B cell (primary cell): Measurements from ENCODE around the gene ZBTB17. TPM values are rescaled to one million over a fixed set of nuclear protein-coding genes. Genes with fewer than 3 reads are reported as not detected.

Source experiments
- ATAC-seq: fragments of 200-7000 bp; cut with Tn5 transposase; one replicate; pipeline ENCODE4 v1.10.0; 2021; ENCODE audit warnings: low read depth, mild to moderate bottlenecking, moderate number of reproducible peaks, moderate library complexity
- CTCF ChIA-PET: fragments of 350-600 bp; sonication (Branson Sonifier 250); formaldehyde crosslinking; loops from one replicate; lab custom pipeline; 2021; ENCODE audit warnings: antibody characterized with exemption, inconsistent platforms; lab: Charles Lee
- POLR2A ChIA-PET: fragments of 350-600 bp; sonication (Branson Sonifier 250); formaldehyde crosslinking; loops from one replicate; lab custom pipeline; 2021; ENCODE audit warnings: antibody characterized with exemption; lab: Charles Lee
- DNase-seq: peaks from one replicate; pipeline ENCODE4 v3.0.0; 2013
- H2AFZ ChIP-seq: 2 replicates; pipeline ENCODE4 v1.6.1; 2012; ENCODE audit warnings: mild to moderate bottlenecking, low read depth, low read length; ENCODE audit not compliant: insufficient read depth, poor library complexity, severe bottlenecking
- H3K27ac ChIP-seq, 2 donors: 1 replicate in 1 of 2; 2 replicates in 1 of 2; pipeline ENCODE4 v1.5.1; 2012 to 2013; ENCODE audit warnings: low read length in 2 of 2, mild to moderate bottlenecking in 2 of 2, moderate library complexity in 1 of 2
- H3K27me3 ChIP-seq, 4 experiments: fragments of 200-600 bp in 1 of 4; sonication (generic) in 1 of 4; replicated peaks in 1 of 4; 1 replicate in 2 of 4; 2 replicates in 2 of 4; pipeline versions ENCODE4 v1.6.1 to v1.7.0; 2013 to 2016; ENCODE audit warnings: low read length in 3 of 4, mild to moderate bottlenecking in 2 of 4, mixed read lengths in 1 of 4, moderate library complexity in 1 of 4; ENCODE audit not compliant: insufficient read depth in 4 of 4, control insufficient read depth in 3 of 4; ENCODE audit errors: control extremely low read depth in 1 of 4
- H3K36me3 ChIP-seq, 2 experiments: replicated peaks in 1 of 2; 1 replicate in 1 of 2; 2 replicates in 1 of 2; pipeline versions ENCODE4 v1.6.1 to v1.7.1; 2013; ENCODE audit warnings: low read length in 1 of 2; ENCODE audit not compliant: insufficient read depth in 2 of 2, control insufficient read depth in 1 of 2; ENCODE audit errors: control extremely low read depth in 1 of 2, extremely low read depth in 1 of 2
- H3K4me1 ChIP-seq, 2 donors: fragments of 200-600 bp in 1 of 2; sonication (generic) in 1 of 2; 1 replicate in 1 of 2; 2 replicates in 1 of 2; pipeline versions ENCODE4 v1.5.1 to v1.6.1; 2013 to 2017; ENCODE audit warnings: low read length in 2 of 2; ENCODE audit not compliant: control insufficient read depth in 2 of 2, insufficient read depth in 2 of 2
- H3K4me2 ChIP-seq: replicated peaks from 2 replicates; pipeline ENCODE3; 2012; ENCODE audit warnings: mild to moderate bottlenecking, low read depth, low read length; ENCODE audit not compliant: poor library complexity, severe bottlenecking
- H3K4me3 ChIP-seq, 5 experiments: fragments of 200-600 bp in 1 of 5; sonication (generic) in 1 of 5; 1 replicate in 3 of 5; 2 replicates in 2 of 5; pipeline versions ENCODE4 v1.5.1 to v1.7.0; 2011 to 2016; ENCODE audit warnings: low read length in 4 of 5, mild to moderate bottlenecking in 4 of 5, low read depth in 2 of 5, control low read depth in 1 of 5, moderate library complexity in 1 of 5; ENCODE audit not compliant: insufficient read depth in 1 of 5; ENCODE audit errors: control extremely low read depth in 1 of 5, extremely low read depth in 1 of 5
- H3K79me2 ChIP-seq: fragments of 200-600 bp; sonication (generic); one replicate; pipeline ENCODE4 v1.6.0; 2016; ENCODE audit warnings: low read length; ENCODE audit not compliant: control insufficient read depth, insufficient read depth
- H3K9ac ChIP-seq: fragments of 200-600 bp; sonication (generic); 2 replicates; pipeline ENCODE4 v1.6.1; 2017; ENCODE audit warnings: mild to moderate bottlenecking, low read length, moderate library complexity
- H3K9me3 ChIP-seq, 3 donors: one replicate each; pipeline versions ENCODE4 v1.6.1 to v1.7.1; 2013; ENCODE audit warnings: low read length in 2 of 3; ENCODE audit not compliant: control insufficient read depth in 2 of 3, insufficient read depth in 1 of 3; ENCODE audit errors: control extremely low read depth in 1 of 3
- H4K20me1 ChIP-seq: 2 replicates; pipeline ENCODE4 v1.6.0; 2012; ENCODE audit warnings: mild to moderate bottlenecking, low read length; ENCODE audit not compliant: insufficient read depth, control insufficient read depth, poor library complexity, severe bottlenecking
- H3K27ac Mint-ChIP-seq: one replicate; pipeline ENCODE4 v1.8.0; 2021; ENCODE audit warnings: mixed read lengths
- H3K27me3 Mint-ChIP-seq: one replicate; pipeline ENCODE4 v1.8.0; 2021; ENCODE audit warnings: mixed read lengths
- H3K4me1 Mint-ChIP-seq: one replicate; pipeline ENCODE4 v1.8.0; 2021; ENCODE audit warnings: mixed read lengths
- H3K4me3 Mint-ChIP-seq: one replicate; pipeline ENCODE4 v1.8.0; 2021; ENCODE audit warnings: mixed read lengths
- H3K9me3 Mint-ChIP-seq: one replicate; pipeline ENCODE4 v1.8.0; 2022; ENCODE audit warnings: mixed read lengths; ENCODE audit not compliant: insufficient read depth
- CTCF ChIP-seq: fragments of 200-600 bp; IDR thresholded peaks from one replicate; pipeline ENCODE4 v1.8.0; 2022; ENCODE audit warnings: antibody characterized with exemption, mild to moderate bottlenecking
- EZH2 ChIP-seq: IDR thresholded peaks from 2 replicates; pipeline ENCODE4 v1.6.1; 2012; ENCODE audit warnings: borderline replicate concordance, low read depth, mild to moderate bottlenecking, moderate library complexity, low read length; ENCODE audit not compliant: insufficient read depth, poor library complexity, severe bottlenecking
- WGBS: methylation state at CpG from one replicate; pipeline ENCODE4 v1.1.5; 2013; ENCODE audit warnings: missing lambda C conversion rate; ENCODE audit not compliant: insufficient coverage; 5-methylcytosine and 5-hydroxymethylcytosine counted together
- intact Hi-C: fragments of 100-400 bp; cut with micrococcal nuclease; formaldehyde crosslinking; loops from one replicate; pipeline ENCODE4 v1.10.0; 2022
- polyA plus RNA-seq: library from polyadenylated mRNA; depleted of rRNA; stranded (reverse); fragments of >200 nt; gene quantifications from 2 replicates; pipeline ENCODE4 v1.2.3, GENCODE V29; 2012
- total RNA-seq, 2 donors: library from RNA; stranded (reverse); fragments of 120-200 nt in 1 of 2; gene quantifications; 1 replicate in 1 of 2; 2 replicates in 1 of 2; pipeline versions ENCODE4 v1.2.3 to v1.2.4, GENCODE V29; 2013 to 2022

Gene ZBTB17
- total and polyA plus RNA-seq, 2 donors (not counting 1 experiment from before 2014, with no cell fraction given), result 94.1 to 157 TPM

- no peaks in the 10 kb centered on the region for H3K27me3 ChIP-seq
- ATAC-seq (no peak), DNase-seq (no peak)
- 86% methylated on average over 1 of the region's 2 CpGs for WGBS
- H3K36me3 ChIP-seq, result peaks cover 7 to 83% of the 10 kb centered on the region in 2 experiments
- no peak overlapping the region for H3K9ac ChIP-seq
- no peak overlapping the region for H2AFZ ChIP-seq
- ChIA-PET POLR2A (interaction anchor here (0.6 kb wide), 1 partner anchor 97 kb away, joined by 3 read pairs; no protein-coding TSS in a partner anchor), CTCF (interaction anchor here (1.0 kb wide), 1 partner anchor 13 kb away, joined by 3 read pairs; no protein-coding TSS in a partner anchor)
- peaks cover 17% of the 10 kb centered on the region for H3K79me2 ChIP-seq
- H3K27ac ChIP-seq, result no peak overlapping the region
- no peaks in the 10 kb centered on the region for H3K4me1 ChIP-seq
- Mint-ChIP-seq H3K27ac (no peak overlapping the region), H3K4me1 (peaks cover 7% of the 10 kb centered on the region), H3K27me3 (no peaks in the 10 kb centered on the region), H3K9me3 (no peaks in the 10 kb centered on the region), H3K4me3 (no peak overlapping the region)
- no peaks in the 10 kb centered on the region for H3K9me3 ChIP-seq
- intact Hi-C loops, result no loop called here
- TF ChIP-seq EZH2 (no peak), CTCF (no peak)
- no peaks in the 10 kb centered on the region for H4K20me1 ChIP-seq
- no peak overlapping the region for H3K4me2 ChIP-seq
- H3K4me3 ChIP-seq, result no peak overlapping the region
Observed at GRCh38 chr1:15923241-15923640, 52.7 kb downstream of the ZBTB17 start.

- H3K9me3 ChIP-seq, result no peaks in the 10 kb centered on the region
- peaks cover 3 to 70% of the 10 kb centered on the region in 2 experiments for H3K36me3 ChIP-seq
- peaks cover 6 to 13% of the 10 kb centered on the region in 2 donors for H3K4me1 ChIP-seq
- H3K4me1 Mint-ChIP-seq, result peaks cover 26% of the 10 kb centered on the region
- ATAC-seq (no peak), DNase-seq (no peak)
- H3K27ac Mint-ChIP-seq, result peak overlapping the region; percentile 18
- H3K4me2 ChIP-seq, result no peak overlapping the region
- peak overlapping the region in 1 of 2 donors; percentile 43 for H3K27ac ChIP-seq
- intact Hi-C loops, result loop anchor here (5.0 kb wide), 1 partner anchor 102 kb away; no protein-coding TSS in a partner anchor
- no peak overlapping the region for H3K4me3 Mint-ChIP-seq
- TF ChIP-seq EZH2 (no peak), CTCF (no peak)
- H3K79me2 ChIP-seq, result peaks cover 47% of the 10 kb centered on the region
- no peaks in the 10 kb centered on the region for H3K9me3 Mint-ChIP-seq
- POLR2A ChIA-PET, result no interaction called here
- no peak overlapping the region for H3K9ac ChIP-seq
- 83% methylated on average over 6 of the region's 11 CpGs for WGBS
- no peaks in the 10 kb centered on the region for H3K27me3 ChIP-seq
- no peaks in the 10 kb centered on the region for H3K27me3 Mint-ChIP-seq
- CTCF ChIA-PET, result interaction anchor here (1.5 to 5.5 kb wide), 2 partner anchors 7 to 104 kb away, joined by 7 to 34 read pairs; no protein-coding TSS in a partner anchor
- H3K4me3 ChIP-seq, result no peak overlapping the region
- no peak overlapping the region for H2AFZ ChIP-seq
- peaks cover 6% of the 10 kb centered on the region for H4K20me1 ChIP-seq
Observed at GRCh38 chr1:15918962-15919715, 56.8 kb downstream of the ZBTB17 start.
